Measurements from ENCODE around the gene GFER.

Gene GFER

DNA sequence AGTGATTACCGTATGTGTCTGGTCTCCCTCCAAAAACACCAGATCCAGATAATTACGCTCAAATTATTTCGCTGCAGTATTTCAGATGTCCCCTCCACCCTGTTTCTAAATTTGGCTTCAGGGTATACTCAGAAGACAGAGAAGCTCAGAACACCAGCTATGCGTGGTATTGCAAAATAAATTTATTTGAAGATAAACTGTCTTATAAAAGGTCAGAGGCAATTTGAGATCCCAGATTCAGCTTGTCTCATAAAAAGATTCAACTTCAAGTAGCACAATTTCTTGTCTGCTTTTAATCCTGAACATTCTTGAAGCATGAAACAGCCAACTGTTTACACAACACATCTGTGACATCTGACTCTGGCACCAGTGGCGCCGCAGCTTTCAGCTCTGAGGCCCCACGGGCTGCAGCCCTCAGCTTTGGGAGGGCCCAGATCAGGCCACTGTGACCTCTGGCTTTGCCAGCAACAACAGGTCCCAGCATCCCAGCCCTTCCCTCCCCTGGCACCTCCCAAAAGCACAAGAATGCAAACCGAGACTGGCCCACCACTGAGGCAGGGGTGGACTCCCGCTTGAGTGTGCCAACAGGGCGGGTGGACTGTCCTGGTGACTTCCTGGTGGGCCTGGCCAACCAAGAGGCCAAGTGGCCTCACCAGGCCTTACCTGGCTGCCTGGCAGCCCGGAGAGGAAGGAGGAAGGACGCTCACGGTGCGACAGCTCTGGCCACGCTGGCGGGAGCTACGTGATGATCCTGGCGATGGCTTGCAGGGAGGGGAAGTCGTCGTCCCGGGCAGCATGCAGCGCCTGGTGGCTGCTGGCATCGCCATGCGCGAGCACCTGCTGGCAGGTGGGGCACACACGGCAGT is 13.7 kb downstream of the GFER start:
- Histone ChIP-seq H3K4me3 (ENCODE audit: extremely low read depth, insufficient read depth, low read length, poor library complexity, severe bottlenecking) (no peak overlapping the region), H3K36me3 (ENCODE audit: control insufficient read depth, insufficient read depth, low read length) (peaks cover 64% of the 10 kb centered on the region), H3K4me1 (ENCODE audit: control insufficient read depth, insufficient read depth, low read length, poor library complexity, severe bottlenecking) (peaks cover 5% of the 10 kb centered on the region), H3K9me3 (ENCODE audit: control insufficient read depth, low read length) (no peaks in the 10 kb centered on the region), H3K27ac (ENCODE audit: low read depth, low read length, severe bottlenecking) (no peak overlapping the region)
- 96 to 98% methylated on average over 20 to 25 of the region's 26 CpGs for WGBS, 2 experiments (ENCODE audit: insufficient coverage in 2 of 2)

DNA sequence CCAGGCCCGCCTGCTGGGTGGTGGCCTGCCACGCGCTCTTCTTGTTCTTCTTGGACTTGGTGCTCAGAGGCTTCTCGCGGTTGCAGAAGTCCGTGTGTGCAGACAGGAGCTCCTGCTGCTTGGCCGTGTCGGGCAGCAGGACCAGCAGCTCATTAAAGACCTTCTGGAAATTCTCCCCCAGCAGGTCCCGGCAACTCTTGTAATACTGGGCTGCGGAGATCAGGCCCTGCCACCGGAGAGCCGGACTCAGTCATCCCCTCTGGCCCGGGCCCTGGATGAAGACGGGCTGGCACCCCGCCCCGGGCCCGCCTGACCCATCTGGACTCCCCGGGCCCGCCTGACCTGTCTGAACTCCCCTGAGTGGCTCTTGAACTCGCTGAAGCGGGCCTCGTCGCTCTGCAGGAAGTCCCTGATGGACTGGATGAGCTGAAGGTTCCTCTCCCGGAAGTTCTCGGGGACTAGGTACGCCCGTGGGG is 14.4 kb downstream of the GFER start:
- WGBS, 2 experiments (ENCODE audit: insufficient coverage in 2 of 2), result 98 to 99% methylated on average over 18 to 27 of the region's 27 CpGs
- H3K27ac ChIP-seq (ENCODE audit: low read depth, low read length, severe bottlenecking), result no peak overlapping the region
- peaks cover 5% of the 10 kb centered on the region for H3K4me1 ChIP-seq (ENCODE audit: control insufficient read depth, insufficient read depth, low read length, poor library complexity, severe bottlenecking)
- no peaks in the 10 kb centered on the region for H3K9me3 ChIP-seq (ENCODE audit: control insufficient read depth, low read length)
- H3K4me3 ChIP-seq (ENCODE audit: extremely low read depth, insufficient read depth, low read length, poor library complexity, severe bottlenecking), result no peak overlapping the region
- H3K36me3 ChIP-seq (ENCODE audit: control insufficient read depth, insufficient read depth, low read length), result peaks cover 70% of the 10 kb centered on the region

GRCh38 chr16:1998852-1999801 is 15.1 kb downstream of the GFER start:
- H3K4me3 ChIP-seq (ENCODE audit: extremely low read depth, insufficient read depth, low read length, poor library complexity, severe bottlenecking), result no peak overlapping the region
- WGBS, 2 experiments (ENCODE audit: insufficient coverage in 2 of 2), result 93 to 97% methylated on average over 32 to 36 of the region's 39 CpGs
- no peak overlapping the region for H3K27ac ChIP-seq (ENCODE audit: low read depth, low read length, severe bottlenecking)
- no peaks in the 10 kb centered on the region for H3K9me3 ChIP-seq (ENCODE audit: control insufficient read depth, low read length)
- peaks cover 5% of the 10 kb centered on the region for H3K4me1 ChIP-seq (ENCODE audit: control insufficient read depth, insufficient read depth, low read length, poor library complexity, severe bottlenecking)
- H3K36me3 ChIP-seq (ENCODE audit: control insufficient read depth, insufficient read depth, low read length), result peaks cover 73% of the 10 kb centered on the region

- no peak overlapping the region for H3K27ac ChIP-seq (ENCODE audit: low read depth, low read length, severe bottlenecking)
- H3K36me3 ChIP-seq (ENCODE audit: control insufficient read depth, insufficient read depth, low read length), result peaks cover 73% of the 10 kb centered on the region
- peaks cover 13% of the 10 kb centered on the region for H3K4me1 ChIP-seq (ENCODE audit: control insufficient read depth, insufficient read depth, low read length, poor library complexity, severe bottlenecking)
- no peak overlapping the region for H3K4me3 ChIP-seq (ENCODE audit: extremely low read depth, insufficient read depth, low read length, poor library complexity, severe bottlenecking)
- WGBS, 2 experiments (ENCODE audit: insufficient coverage in 2 of 2), result 96 to 97% methylated on average over 21 to 22 of the region's 28 CpGs
- H3K9me3 ChIP-seq (ENCODE audit: control insufficient read depth, low read length), result no peaks in the 10 kb centered on the region
Measured at GRCh38 chr16:1999866-2000514, 16.0 kb downstream of the GFER start.

- Histone ChIP-seq H3K9me3 (ENCODE audit: control insufficient read depth, low read length) (no peaks in the 10 kb centered on the region), H3K4me3 (ENCODE audit: extremely low read depth, insufficient read depth, low read length, poor library complexity, severe bottlenecking) (no peak overlapping the region), H3K36me3 (ENCODE audit: control insufficient read depth, insufficient read depth, low read length) (peaks cover 75% of the 10 kb centered on the region), H3K4me1 (ENCODE audit: control insufficient read depth, insufficient read depth, low read length, poor library complexity, severe bottlenecking) (peaks cover 14% of the 10 kb centered on the region), H3K27ac (ENCODE audit: low read depth, low read length, severe bottlenecking) (no peak overlapping the region)
- WGBS, 2 experiments (ENCODE audit: insufficient coverage in 2 of 2), result 99% methylated on average over 17 to 19 of the region's 19 CpGs
Measured at GRCh38 chr16:2001035-2001434, 17.0 kb downstream of the GFER start.

DNA sequence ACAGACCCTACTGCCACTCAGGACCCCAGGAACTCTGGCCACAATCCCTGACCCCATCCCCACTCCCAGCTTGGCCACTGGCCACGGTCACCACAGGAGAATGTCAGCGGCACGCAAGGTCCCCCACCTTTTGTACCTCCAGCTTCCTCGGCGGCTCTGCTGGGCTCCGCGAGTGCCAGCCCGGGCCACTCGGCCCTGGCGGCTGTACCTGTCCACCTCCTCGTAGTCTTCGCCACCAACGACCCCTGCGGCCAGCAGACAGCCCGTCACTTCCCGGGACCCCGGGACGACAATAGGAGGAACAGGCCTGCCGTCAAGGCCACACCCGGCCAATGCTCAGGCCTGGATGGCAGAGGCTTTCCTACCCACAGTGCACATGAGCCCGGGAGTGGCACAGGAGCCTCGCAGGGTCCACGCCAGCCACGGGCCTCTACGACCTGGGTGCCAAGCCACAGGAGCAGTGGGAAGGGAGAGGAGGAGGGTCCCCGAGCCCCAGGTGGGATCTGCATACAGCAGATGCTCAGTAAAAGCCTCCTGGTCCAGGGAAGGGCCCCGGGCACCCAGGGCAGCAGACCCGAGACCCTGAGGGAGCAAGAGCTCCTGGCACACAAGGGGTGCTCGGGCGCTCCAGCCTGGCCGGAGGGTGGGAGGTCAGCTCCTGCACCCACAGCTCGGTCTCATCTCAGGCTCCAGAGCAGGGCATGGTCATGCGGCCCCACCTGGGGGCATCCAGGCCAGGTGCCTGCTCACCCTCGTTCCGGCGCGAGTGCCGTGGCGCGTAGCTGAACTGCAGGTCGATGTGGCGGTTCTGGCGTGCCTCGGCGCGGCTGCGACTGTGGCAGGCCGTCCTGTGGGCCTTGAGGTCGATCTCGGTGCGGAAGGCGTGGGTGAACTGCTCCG is 17.7 kb downstream of the GFER start:
- peaks cover 16% of the 10 kb centered on the region for H3K4me1 ChIP-seq (ENCODE audit: control insufficient read depth, insufficient read depth, low read length, poor library complexity, severe bottlenecking)
- H3K27ac ChIP-seq (ENCODE audit: low read depth, low read length, severe bottlenecking), result no peak overlapping the region
- no peak overlapping the region for H3K4me3 ChIP-seq (ENCODE audit: extremely low read depth, insufficient read depth, low read length, poor library complexity, severe bottlenecking)
- 97% methylated on average over 52 to 53 of the region's 53 CpGs for WGBS, 2 experiments (ENCODE audit: insufficient coverage in 2 of 2)
- peaks cover 78% of the 10 kb centered on the region for H3K36me3 ChIP-seq (ENCODE audit: control insufficient read depth, insufficient read depth, low read length)
- no peaks in the 10 kb centered on the region for H3K9me3 ChIP-seq (ENCODE audit: control insufficient read depth, low read length)

GRCh38 chr16:2002406-2003230 is 18.6 kb downstream of the GFER start:
- Histone ChIP-seq H3K27ac (ENCODE audit: low read depth, low read length, severe bottlenecking) (no peak overlapping the region), H3K4me3 (ENCODE audit: extremely low read depth, insufficient read depth, low read length, poor library complexity, severe bottlenecking) (no peak overlapping the region), H3K36me3 (ENCODE audit: control insufficient read depth, insufficient read depth, low read length) (peaks cover 78% of the 10 kb centered on the region), H3K4me1 (ENCODE audit: control insufficient read depth, insufficient read depth, low read length, poor library complexity, severe bottlenecking) (peaks cover 25% of the 10 kb centered on the region), H3K9me3 (ENCODE audit: control insufficient read depth, low read length) (no peaks in the 10 kb centered on the region)
- WGBS, 2 experiments (ENCODE audit: insufficient coverage in 2 of 2), result 96 to 97% methylated on average over 47 of the region's 47 CpGs

GRCh38 chr16:2003231-2003826 is 19.3 kb downstream of the GFER start:
- WGBS, 2 experiments (ENCODE audit: insufficient coverage in 2 of 2), result 79 to 90% methylated on average over 3 to 8 of the region's 8 CpGs
- no peak overlapping the region for H3K4me3 ChIP-seq (ENCODE audit: extremely low read depth, insufficient read depth, low read length, poor library complexity, severe bottlenecking)
- no peaks in the 10 kb centered on the region for H3K9me3 ChIP-seq (ENCODE audit: control insufficient read depth, low read length)
- no peak overlapping the region for H3K27ac ChIP-seq (ENCODE audit: low read depth, low read length, severe bottlenecking)
- peaks cover 78% of the 10 kb centered on the region for H3K36me3 ChIP-seq (ENCODE audit: control insufficient read depth, insufficient read depth, low read length)
- H3K4me1 ChIP-seq (ENCODE audit: control insufficient read depth, insufficient read depth, low read length, poor library complexity, severe bottlenecking), result peaks cover 28% of the 10 kb centered on the region
